ENCODE data around the gene NLRP6. TPM values are rescaled to one million over a fixed set of nuclear protein-coding genes. Genes with fewer than 3 reads are reported as not detected.
A peak's percentile ranks its signal among the peaks of the same experiment; 100 is the strongest.

NLRP6 gene
- total and polyA plus RNA-seq, 2 experiments from 2014 or later = 1.4 TPM; not detected in 1

DNA sequence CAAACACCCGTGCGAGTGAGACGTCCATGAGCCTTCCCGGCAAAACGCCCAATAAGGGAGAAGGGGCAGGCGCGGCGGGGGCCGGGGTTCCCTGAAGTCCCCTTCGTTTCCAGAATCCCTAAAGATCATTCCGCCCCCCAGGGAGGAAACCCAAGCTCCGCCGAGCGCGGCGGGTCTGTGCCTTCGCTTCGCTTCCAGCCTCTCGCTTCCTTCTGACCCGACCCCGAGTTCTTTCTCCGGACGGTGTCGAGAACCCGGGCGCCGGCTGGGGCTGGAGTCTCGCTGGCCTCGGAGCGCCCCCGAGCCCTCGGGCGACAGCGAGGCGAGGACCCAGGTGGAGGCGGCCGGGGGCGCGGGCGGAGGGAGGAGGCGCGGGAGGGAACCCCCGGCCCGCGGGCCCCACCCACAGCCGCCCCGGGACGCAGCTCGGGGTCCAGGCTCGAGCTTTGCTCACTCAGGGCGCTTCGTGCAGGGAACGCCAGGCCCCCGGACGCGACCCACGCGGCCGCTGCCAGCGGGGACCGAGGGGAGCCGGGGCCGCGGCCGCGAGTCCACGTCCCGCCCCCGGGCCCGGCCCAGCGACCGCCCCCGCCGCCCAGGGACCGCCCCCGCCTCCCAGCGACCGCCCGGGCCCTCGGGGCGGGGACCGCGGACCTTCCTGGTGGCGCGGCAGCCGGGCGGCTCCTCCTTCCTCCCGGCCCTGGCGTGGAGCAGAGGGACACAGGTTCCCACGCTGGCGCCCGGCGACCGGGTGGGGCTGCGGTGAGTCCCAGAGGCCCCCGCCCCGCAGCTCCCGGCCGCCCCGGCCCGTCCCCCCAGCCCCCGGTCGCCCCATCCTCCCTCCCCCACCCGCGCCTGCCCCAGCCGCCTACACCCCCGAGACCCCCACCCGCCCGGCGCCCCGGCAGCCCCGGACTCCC is 10.5 kb downstream of the NLRP6 start, which contains the start of gene PGGHG:
PGGHG (plus strand) TSS at position 649 of the 920 bp plus-strand sequence. CDS start 691 bp downstream, outside the sequence.
- Histone ChIP-seq H3K27me3 (no peaks in the 10 kb centered on the region), H4K20me1 (ENCODE audit: insufficient read depth, poor library complexity, severe bottlenecking) (no peaks in the 10 kb centered on the region), H3K4me1 (ENCODE audit: insufficient read depth) (peaks cover 19% of the 10 kb centered on the region), H2AFZ (peak within 1 kb of the TSS; percentile 76), H3K4me3 (peak within 1 kb of the TSS; percentile 99), H3K27ac (no peak within 1 kb of the TSS), H3K9me2 (replicated peaks; ENCODE audit: insufficient read depth) (no peaks in the 10 kb centered on the region), H3K9me3 (ENCODE audit: low read depth) (no peaks in the 10 kb centered on the region), H3K4me2 (peak within 1 kb of the TSS; percentile 98), H3K79me2 (no peaks in the 10 kb centered on the region), H3K36me3 (replicated peaks; ENCODE audit: insufficient read depth, low read depth) (no peaks in the 10 kb centered on the region)
- WGBS (ENCODE audit: low lambda C conversion rate, missing lambda C conversion rate) = 3% methylated on average over 25 of the region's 112 CpGs
- no peak for TF ChIP-seq EZH2phosphoT487 (IDR thresholded peaks at IDR 0.05; ENCODE audit: low read depth, severe bottlenecking, unreplicated experiment)
- TF ChIP-seq, protein P1, sequence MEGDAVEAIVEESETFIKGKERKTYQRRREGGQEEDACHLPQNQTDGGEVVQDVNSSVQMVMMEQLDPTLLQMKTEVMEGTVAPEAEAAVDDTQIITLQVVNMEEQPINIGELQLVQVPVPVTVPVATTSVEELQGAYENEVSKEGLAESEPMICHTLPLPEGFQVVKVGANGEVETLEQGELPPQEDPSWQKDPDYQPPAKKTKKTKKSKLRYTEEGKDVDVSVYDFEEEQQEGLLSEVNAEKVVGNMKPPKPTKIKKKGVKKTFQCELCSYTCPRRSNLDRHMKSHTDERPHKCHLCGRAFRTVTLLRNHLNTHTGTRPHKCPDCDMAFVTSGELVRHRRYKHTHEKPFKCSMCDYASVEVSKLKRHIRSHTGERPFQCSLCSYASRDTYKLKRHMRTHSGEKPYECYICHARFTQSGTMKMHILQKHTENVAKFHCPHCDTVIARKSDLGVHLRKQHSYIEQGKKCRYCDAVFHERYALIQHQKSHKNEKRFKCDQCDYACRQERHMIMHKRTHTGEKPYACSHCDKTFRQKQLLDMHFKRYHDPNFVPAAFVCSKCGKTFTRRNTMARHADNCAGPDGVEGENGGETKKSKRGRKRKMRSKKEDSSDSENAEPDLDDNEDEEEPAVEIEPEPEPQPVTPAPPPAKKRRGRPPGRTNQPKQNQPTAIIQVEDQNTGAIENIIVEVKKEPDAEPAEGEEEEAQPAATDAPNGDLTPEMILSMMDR (IDR thresholded peaks at IDR 0.05; ENCODE audit: poor library complexity) = no peak
- TF ChIP-seq EZH2 (IDR thresholded peaks at IDR 0.05; ENCODE audit: borderline replicate concordance) = no peak
- peak; percentile 84 for DNase-seq (ENCODE audit: low spot score)

DNA sequence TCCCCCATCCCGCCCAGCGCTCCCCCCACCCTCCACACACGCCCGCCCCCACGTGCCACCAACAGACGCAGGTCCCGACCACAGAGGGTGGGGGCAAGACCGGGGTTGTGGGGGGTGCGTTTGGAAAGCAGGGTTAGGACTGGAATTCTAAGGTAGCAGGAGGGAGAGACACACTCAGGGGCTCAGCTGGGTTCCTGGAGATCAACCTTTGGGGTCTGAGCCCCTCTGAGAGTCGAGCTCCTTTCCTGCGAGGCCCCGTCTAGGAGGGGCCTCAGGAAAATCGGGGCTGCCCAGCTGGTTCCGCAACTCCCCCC is 11.1 kb downstream of the NLRP6 start:
- WGBS (ENCODE audit: low lambda C conversion rate, missing lambda C conversion rate) = 47% methylated on average over 3 of the region's 14 CpGs
- Histone ChIP-seq H2AFZ (no peak overlapping the region), H3K4me3 (peak overlapping the region; percentile 99), H3K4me2 (peak overlapping the region; percentile 98), H4K20me1 (ENCODE audit: insufficient read depth, poor library complexity, severe bottlenecking) (no peaks in the 10 kb centered on the region), H3K9me3 (ENCODE audit: low read depth) (no peaks in the 10 kb centered on the region), H3K27me3 (no peaks in the 10 kb centered on the region), H3K4me1 (ENCODE audit: insufficient read depth) (peaks cover 19% of the 10 kb centered on the region), H3K36me3 (replicated peaks; ENCODE audit: insufficient read depth, low read depth) (no peaks in the 10 kb centered on the region), H3K79me2 (no peaks in the 10 kb centered on the region), H3K9me2 (replicated peaks; ENCODE audit: insufficient read depth) (no peaks in the 10 kb centered on the region), H3K27ac (no peak overlapping the region)
- no peak for TF ChIP-seq EZH2phosphoT487 (IDR thresholded peaks at IDR 0.05; ENCODE audit: low read depth, severe bottlenecking, unreplicated experiment)
- TF ChIP-seq, protein P1 (IDR thresholded peaks at IDR 0.05; ENCODE audit: poor library complexity) = no peak
- TF ChIP-seq EZH2 (IDR thresholded peaks at IDR 0.05; ENCODE audit: borderline replicate concordance) = no peak
- DNase-seq (ENCODE audit: low spot score) = no peak

DNA sequence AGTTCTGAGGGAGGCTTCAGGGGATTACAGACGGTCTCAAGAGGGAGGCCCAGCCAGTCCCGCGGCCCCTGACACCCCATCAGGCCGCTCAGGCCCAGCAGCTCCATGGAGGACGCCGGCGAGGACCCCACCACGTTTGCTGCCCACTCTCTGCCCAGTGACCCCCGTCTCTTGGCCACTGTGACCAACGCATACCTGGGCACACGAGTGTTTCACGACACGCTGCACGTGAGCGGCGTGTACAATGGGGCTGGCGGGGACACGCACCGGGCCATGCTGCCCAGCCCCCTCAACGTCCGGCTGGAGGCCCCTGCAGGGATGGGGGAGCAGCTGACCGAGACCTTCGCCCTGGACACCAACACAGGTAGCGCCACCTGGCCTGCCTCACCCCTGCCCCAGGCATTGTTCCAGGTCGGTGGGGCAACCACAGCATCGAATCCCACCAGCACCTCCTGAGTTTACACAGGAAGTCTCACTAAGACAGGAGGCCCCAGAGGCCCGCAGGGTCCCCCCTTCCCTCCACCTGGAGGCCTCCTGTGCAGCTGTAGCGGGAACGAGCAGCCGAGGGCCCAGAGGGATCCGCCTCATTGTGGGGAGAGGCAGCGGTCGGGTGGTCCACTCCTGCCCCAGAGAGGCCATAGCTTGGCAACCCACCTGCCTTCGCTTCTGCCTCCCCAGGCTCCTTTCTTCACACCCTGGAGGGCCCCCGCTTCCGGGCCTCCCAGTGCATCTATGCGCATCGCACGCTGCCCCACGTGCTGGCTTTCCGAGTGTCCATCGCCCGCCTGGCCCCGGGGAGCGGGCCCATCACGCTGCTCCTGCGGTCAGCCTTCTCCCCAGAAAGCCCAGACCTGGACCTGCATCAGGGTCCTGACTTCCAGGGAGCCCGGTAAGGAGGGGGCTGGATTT is 11.8 kb downstream of the NLRP6 start:
- H3K4me2 ChIP-seq = peak overlapping the region; percentile 98
- no peak for DNase-seq (ENCODE audit: low spot score)
- no peaks in the 10 kb centered on the region for H4K20me1 ChIP-seq (ENCODE audit: insufficient read depth, poor library complexity, severe bottlenecking)
- 79% methylated on average over 44 of the region's 48 CpGs for WGBS (ENCODE audit: low lambda C conversion rate, missing lambda C conversion rate)
- H2AFZ ChIP-seq = no peak overlapping the region
- H3K9me2 ChIP-seq (replicated peaks; ENCODE audit: insufficient read depth) = no peaks in the 10 kb centered on the region
- no peak for TF ChIP-seq EZH2phosphoT487 (IDR thresholded peaks at IDR 0.05; ENCODE audit: low read depth, severe bottlenecking, unreplicated experiment)
- TF ChIP-seq, protein P1 (IDR thresholded peaks at IDR 0.05; ENCODE audit: poor library complexity) = no peak
- no peak for TF ChIP-seq EZH2 (IDR thresholded peaks at IDR 0.05; ENCODE audit: borderline replicate concordance)
- H3K4me1 ChIP-seq (ENCODE audit: insufficient read depth) = peaks cover 19% of the 10 kb centered on the region
- no peaks in the 10 kb centered on the region for H3K36me3 ChIP-seq (replicated peaks; ENCODE audit: insufficient read depth, low read depth)
- no peak overlapping the region for H3K4me3 ChIP-seq
- no peak overlapping the region for H3K27ac ChIP-seq
- no peaks in the 10 kb centered on the region for H3K27me3 ChIP-seq
- H3K79me2 ChIP-seq = no peaks in the 10 kb centered on the region
- H3K9me3 ChIP-seq (ENCODE audit: low read depth) = no peaks in the 10 kb centered on the region

Data from hepatocyte (in vitro differentiated cells).